MCF 10A (cell line): ENCODE results near the gene VPS26C. TPM values are rescaled to one million over a fixed set of nuclear protein-coding genes. Genes with fewer than 3 reads are reported as not detected.

ENCODE experiments used
- BruUV-seq: library from RNA; stranded (reverse); fragments of 400-500 nt; replicated peaks from 2 replicates; lab custom pipeline; 2021; lab: Mats Ljungman, UMichigan
- CTCF ChIA-PET: fragments of 300-600 bp; sonication (Branson Sonifier 250); formaldehyde crosslinking; extraction: SDS; loops from one replicate; lab custom pipeline; 2021; ENCODE audit warnings: antibody characterized with exemption, inconsistent platforms; lab: Yijun Ruan, JAX
- POLR2A ChIA-PET: fragments of 300-600, 350-650 bp; sonication (Branson Sonifier 250); formaldehyde crosslinking; extraction: SDS; loops from one replicate; lab custom pipeline; 2020; ENCODE audit warnings: antibody characterized with exemption, inconsistent platforms; lab: Yijun Ruan, JAX
- DNase-seq: peaks from one replicate; pipeline ENCODE4 v3.0.0-alpha.2; 2018; ENCODE audit not compliant: unreplicated experiment
- H3K27ac Mint-ChIP-seq: one replicate; pipeline ENCODE4 v1.8.0; 2022; ENCODE audit warnings: mild to moderate bottlenecking, low read depth, mixed read lengths; ENCODE audit not compliant: unreplicated experiment
- H3K27me3 Mint-ChIP-seq: one replicate; pipeline ENCODE4 v1.8.0; 2022; ENCODE audit warnings: mixed read lengths; ENCODE audit not compliant: insufficient read depth, unreplicated experiment
- H3K36me3 Mint-ChIP-seq: one replicate; pipeline ENCODE4 v1.8.0; 2022; ENCODE audit warnings: mild to moderate bottlenecking, moderate library complexity, mixed read lengths; ENCODE audit not compliant: insufficient read depth, unreplicated experiment
- H3K4me1 Mint-ChIP-seq: one replicate; pipeline ENCODE4 v1.8.0; 2022; ENCODE audit warnings: mixed read lengths; ENCODE audit not compliant: insufficient read depth, unreplicated experiment
- H3K4me3 Mint-ChIP-seq: one replicate; pipeline ENCODE4 v1.8.0; 2022; ENCODE audit warnings: mild to moderate bottlenecking, moderate library complexity, mixed read lengths; ENCODE audit not compliant: unreplicated experiment
- H3K9me3 Mint-ChIP-seq: one replicate; pipeline ENCODE4 v1.8.0; 2022; ENCODE audit warnings: mixed read lengths; ENCODE audit not compliant: unreplicated experiment
- intact Hi-C: fragments of 100-400 bp; cut with micrococcal nuclease; formaldehyde crosslinking; loops from 2 replicates; pipeline ENCODE4 v1.14.1; 2022
- total RNA-seq: library from RNA; stranded (reverse); gene quantifications from 2 replicates; pipeline ENCODE4 v1.2.3, GENCODE V29; 2022
- TF ChIP-seq, protein P1 (sequence below): fragments of 200-600 bp; IDR thresholded peaks from one replicate; pipeline ENCODE4 v1.8.0; 2022; ENCODE audit warnings: antibody characterized with exemption, mild to moderate bottlenecking; ENCODE audit not compliant: unreplicated experiment

Gene VPS26C
- total RNA-seq, 1 experiment from 2014 or later = 38.5 TPM

DNA sequence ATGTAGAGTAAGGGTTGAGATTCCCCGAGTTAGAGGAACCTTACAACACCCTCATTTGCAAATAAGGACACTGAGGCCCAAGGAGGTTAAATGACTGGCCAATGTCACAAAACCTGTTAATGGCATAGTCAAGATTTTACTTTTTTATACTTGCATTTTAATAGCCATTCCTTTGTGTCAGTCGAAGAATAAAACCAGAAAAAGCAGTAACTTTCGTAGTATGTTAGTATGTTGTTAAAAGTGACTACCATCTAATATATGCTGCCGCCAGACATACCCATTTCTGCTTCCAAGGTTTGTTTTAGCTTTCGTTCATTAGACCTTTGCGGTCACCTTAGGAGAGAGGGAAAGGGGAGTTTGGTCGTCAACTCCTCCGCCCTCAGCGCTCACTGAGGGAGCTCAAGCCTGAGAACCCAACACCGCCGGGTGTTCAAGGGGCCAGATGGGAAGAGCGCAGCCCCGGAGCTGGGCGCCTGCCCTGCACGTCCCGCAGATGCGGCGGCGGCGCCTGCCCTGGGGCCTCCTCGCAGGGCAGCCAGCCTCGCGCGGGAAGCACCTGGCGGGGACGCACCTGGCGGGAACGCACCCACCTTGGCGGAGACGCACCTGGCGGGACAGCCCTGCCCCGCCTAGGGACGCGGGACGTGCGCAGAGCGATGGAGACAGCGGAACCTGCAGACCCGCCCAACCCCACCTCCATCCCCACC, 466 bp downstream of the VPS26C start:
- POLR2A ChIA-PET = interaction anchor here (0.7 to 6.0 kb wide), 24 partner anchors 8 to 1917 kb away, joined by 3 to 122 read pairs (median 4); partner anchors contain the start of genes DYRK1A and PSMG1
- Mint-ChIP-seq H3K27me3 (no peaks in the 10 kb centered on the region), H3K9me3 (no peaks in the 10 kb centered on the region), H3K36me3 (peaks cover 17% of the 10 kb centered on the region), H3K4me1 (peaks cover 10% of the 10 kb centered on the region), H3K4me3 (peak overlapping the region; percentile 94), H3K27ac (peak overlapping the region; percentile 100)
- DNase-seq = no peak
- TF ChIP-seq, protein P1, sequence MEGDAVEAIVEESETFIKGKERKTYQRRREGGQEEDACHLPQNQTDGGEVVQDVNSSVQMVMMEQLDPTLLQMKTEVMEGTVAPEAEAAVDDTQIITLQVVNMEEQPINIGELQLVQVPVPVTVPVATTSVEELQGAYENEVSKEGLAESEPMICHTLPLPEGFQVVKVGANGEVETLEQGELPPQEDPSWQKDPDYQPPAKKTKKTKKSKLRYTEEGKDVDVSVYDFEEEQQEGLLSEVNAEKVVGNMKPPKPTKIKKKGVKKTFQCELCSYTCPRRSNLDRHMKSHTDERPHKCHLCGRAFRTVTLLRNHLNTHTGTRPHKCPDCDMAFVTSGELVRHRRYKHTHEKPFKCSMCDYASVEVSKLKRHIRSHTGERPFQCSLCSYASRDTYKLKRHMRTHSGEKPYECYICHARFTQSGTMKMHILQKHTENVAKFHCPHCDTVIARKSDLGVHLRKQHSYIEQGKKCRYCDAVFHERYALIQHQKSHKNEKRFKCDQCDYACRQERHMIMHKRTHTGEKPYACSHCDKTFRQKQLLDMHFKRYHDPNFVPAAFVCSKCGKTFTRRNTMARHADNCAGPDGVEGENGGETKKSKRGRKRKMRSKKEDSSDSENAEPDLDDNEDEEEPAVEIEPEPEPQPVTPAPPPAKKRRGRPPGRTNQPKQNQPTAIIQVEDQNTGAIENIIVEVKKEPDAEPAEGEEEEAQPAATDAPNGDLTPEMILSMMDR = no peak
- no TSS peak for BruUV-seq
- CTCF ChIA-PET = interaction anchor here (0.8 to 1.7 kb wide), 6 partner anchors 15 to 217 kb away, joined by 3 to 6 read pairs (median 4); no protein-coding TSS in a partner anchor
- intact Hi-C loops = loop anchor here (1.0 to 2.0 kb wide), 2 partner anchors 72 to 100 kb away; partner anchors contain the start of gene DYRK1A

- Mint-ChIP-seq H3K36me3 (peaks cover 17% of the 10 kb centered on the region), H3K27ac (no peak overlapping the region), H3K4me3 (no peak overlapping the region), H3K27me3 (no peaks in the 10 kb centered on the region), H3K9me3 (no peaks in the 10 kb centered on the region), H3K4me1 (peaks cover 10% of the 10 kb centered on the region)
- intact Hi-C loops = no loop called here
- BruUV-seq = no TSS peak
- ChIA-PET CTCF (no interaction called here), POLR2A (interaction anchor here (1.1 to 6.0 kb wide), 5 partner anchors 10 to 143 kb away, joined by 3 to 122 read pairs (median 54); partner anchors contain the start of gene DYRK1A)
- no peak for DNase-seq
- TF ChIP-seq, protein P1 = no peak
Observed at GRCh38 chr21:37264808-37265207, 2.3 kb downstream of the VPS26C start.

GRCh38 chr21:37263827-37264600, 3.1 kb downstream of the VPS26C start:
- Mint-ChIP-seq H3K36me3 (peaks cover 17% of the 10 kb centered on the region), H3K4me3 (no peak overlapping the region), H3K27me3 (no peaks in the 10 kb centered on the region), H3K27ac (no peak overlapping the region), H3K4me1 (peaks cover 10% of the 10 kb centered on the region), H3K9me3 (no peaks in the 10 kb centered on the region)
- no peak for DNase-seq
- POLR2A ChIA-PET = interaction anchor here (0.7 to 6.0 kb wide), 8 partner anchors 9 to 255 kb away, joined by 3 to 122 read pairs (median 4); partner anchors contain the start of gene DYRK1A
- intact Hi-C loops = no loop called here
- BruUV-seq = no TSS peak
- TF ChIP-seq, protein P1 = no peak
- CTCF ChIA-PET = no interaction called here
